ENCODE results near the gene TLE3. TPM values are rescaled to one million over a fixed set of nuclear protein-coding genes. Genes with fewer than 3 reads are reported as not detected.
A peak's percentile ranks its signal among the peaks of the same experiment; 100 is the strongest.

TLE3 gene
- total RNA-seq, 1 experiment from 2014 or later: 98.2 TPM

- Mint-ChIP-seq H3K36me3 (ENCODE audit: insufficient read depth in 1 of 3, low read depth in 3 of 3) (0 out of 7 replicates have a peak, but pooled peaks cover 0 to 4% (median 0%) of the 10 kb centered on the region in 3 experiments), H3K27ac (0 out of 7 replicates have a peak overlapping the region, but pooled peaks of 1 of the 3 experiments have one; percentile 42), H3K4me3 (no peak overlapping the region), H3K27me3 (ENCODE audit: low read depth) (peaks cover 17% of the 10 kb centered on the region), H3K4me1 (peaks cover 30 to 42% of the 10 kb centered on the region in 2 experiments), H3K9me3 (no peaks in the 10 kb centered on the region; a peak in 2 of 5 replicates)
- Histone ChIP-seq H3K4ac (ENCODE audit: low read depth, low read length) (no peak overlapping the region), H3K27me3 (ENCODE audit: insufficient read depth, low read length) (no peaks in the 10 kb centered on the region), H3K4me1 (ENCODE audit: insufficient read depth, low read length) (no peaks in the 10 kb centered on the region; the same call in 1 of the 2 replicates), H3K23ac (ENCODE audit: insufficient read length, low read depth, low read length) (no peak overlapping the region), H2BK120ac (ENCODE audit: low read depth, low read length, poor library complexity, severe bottlenecking) (no peak overlapping the region), H3K23me2 (ENCODE audit: insufficient read length, low read depth, low read length, poor library complexity, severe bottlenecking) (no peaks in the 10 kb centered on the region), H3T11ph (ENCODE audit: low read length) (no peak overlapping the region), H3K79me1 (ENCODE audit: insufficient read depth, low read depth, low read length, poor library complexity, severe bottlenecking) (no peaks in the 10 kb centered on the region), H3K79me2 (ENCODE audit: insufficient read depth, low read length) (no peaks in the 10 kb centered on the region), H2AK5ac (ENCODE audit: insufficient read length, low read length) (no peak overlapping the region), H2BK15ac (ENCODE audit: low read depth, low read length) (no peak overlapping the region), H2BK12ac (ENCODE audit: insufficient read length, low read depth, low read length) (no peak overlapping the region), H3K14ac (ENCODE audit: insufficient read depth, low read length) (no peak overlapping the region), H3K56ac (ENCODE audit: insufficient read length, low read depth, low read length) (no peak overlapping the region), H2BK5ac (ENCODE audit: insufficient read length, low read length) (no peak overlapping the region), H4K8ac (replicated peaks; ENCODE audit: insufficient read length, low read depth, low read length) (no peak overlapping the region), H3K27ac (ENCODE audit: insufficient read length, low read depth, low read length) (no peak overlapping the region), H3K9me3 (ENCODE audit: control insufficient read depth, low read depth, low read length) (no peaks in the 10 kb centered on the region), H2BK20ac (ENCODE audit: low read depth, low read length, poor library complexity, severe bottlenecking) (no peak overlapping the region), H4K20me1 (ENCODE audit: control insufficient read depth, insufficient read depth, insufficient read length) (no peaks in the 10 kb centered on the region), H3K18ac (ENCODE audit: insufficient read length, low read depth, low read length) (no peak overlapping the region), H3K4me2 (ENCODE audit: insufficient read depth, insufficient read length, low read length) (no peak overlapping the region), H4K5ac (ENCODE audit: insufficient read length, low read depth, low read length) (no peak overlapping the region), H2AFZ (ENCODE audit: low read length) (no peak overlapping the region), H4K91ac (ENCODE audit: insufficient read length, low read depth, low read length) (no peak overlapping the region), H3K9ac (ENCODE audit: extremely low read depth, insufficient read length, low read length) (no peak overlapping the region)
- no peak for DNase-seq
- no CpG with 5 or more reads among the region's 4 CpGs for WGBS (ENCODE audit: extremely low coverage, insufficient read length, low lambda C conversion rate)
- TF ChIP-seq CTCF (conservative IDR thresholded peaks at IDR 0.05): no peak
Observed at GRCh38 chr15:70012895-70013294, 84.8 kb downstream of the TLE3 start.

All from H9 (cell line).